Right lobe of liver (tissue), 4 donors: Measurements from ENCODE around the gene ZNF778.

ENCODE experiments used
- POLR2A ChIP-seq: fragments of 450-650 bp; IDR thresholded peaks from one replicate; pipeline ENCODE4 v1.6.1; 2017; ENCODE audit warnings: antibody characterized with exemption, mild to moderate bottlenecking
- TF ChIP-seq, protein P1 (sequence below), 4 donors: fragments of 200-600 bp in 3 of 4; fragments of 450-650 bp in 1 of 4; IDR thresholded peaks; one replicate each; pipeline versions ENCODE4 v1.5.1 to v1.8.0; 2016 to 2022; ENCODE audit warnings: antibody characterized with exemption in 4 of 4, mild to moderate bottlenecking in 2 of 4
- donor health status: DM: no; HTN: no; CAD: no.
- donor health status: DM: no; HTN: no; CAD: no.
- donor health status: DM: no; HTN: yes; CAD: no.

- TF ChIP-seq, protein P1, sequence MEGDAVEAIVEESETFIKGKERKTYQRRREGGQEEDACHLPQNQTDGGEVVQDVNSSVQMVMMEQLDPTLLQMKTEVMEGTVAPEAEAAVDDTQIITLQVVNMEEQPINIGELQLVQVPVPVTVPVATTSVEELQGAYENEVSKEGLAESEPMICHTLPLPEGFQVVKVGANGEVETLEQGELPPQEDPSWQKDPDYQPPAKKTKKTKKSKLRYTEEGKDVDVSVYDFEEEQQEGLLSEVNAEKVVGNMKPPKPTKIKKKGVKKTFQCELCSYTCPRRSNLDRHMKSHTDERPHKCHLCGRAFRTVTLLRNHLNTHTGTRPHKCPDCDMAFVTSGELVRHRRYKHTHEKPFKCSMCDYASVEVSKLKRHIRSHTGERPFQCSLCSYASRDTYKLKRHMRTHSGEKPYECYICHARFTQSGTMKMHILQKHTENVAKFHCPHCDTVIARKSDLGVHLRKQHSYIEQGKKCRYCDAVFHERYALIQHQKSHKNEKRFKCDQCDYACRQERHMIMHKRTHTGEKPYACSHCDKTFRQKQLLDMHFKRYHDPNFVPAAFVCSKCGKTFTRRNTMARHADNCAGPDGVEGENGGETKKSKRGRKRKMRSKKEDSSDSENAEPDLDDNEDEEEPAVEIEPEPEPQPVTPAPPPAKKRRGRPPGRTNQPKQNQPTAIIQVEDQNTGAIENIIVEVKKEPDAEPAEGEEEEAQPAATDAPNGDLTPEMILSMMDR (IDR thresholded peaks at IDR 0.05): no peak
- no peak for TF ChIP-seq POLR2A
Measured at GRCh38 chr16:89197633-89198416, 19.7 kb upstream of the ZNF778 start.
